Amniotic epithelial cell (primary cell): ENCODE results near the gene ST6GAL1.

ENCODE experiments used
- DNase-seq: peaks from one replicate; pipeline ENCODE4 v3.0.0-alpha.2; 2010; ENCODE audit warnings: low read depth

ST6GAL1 gene

DNA sequence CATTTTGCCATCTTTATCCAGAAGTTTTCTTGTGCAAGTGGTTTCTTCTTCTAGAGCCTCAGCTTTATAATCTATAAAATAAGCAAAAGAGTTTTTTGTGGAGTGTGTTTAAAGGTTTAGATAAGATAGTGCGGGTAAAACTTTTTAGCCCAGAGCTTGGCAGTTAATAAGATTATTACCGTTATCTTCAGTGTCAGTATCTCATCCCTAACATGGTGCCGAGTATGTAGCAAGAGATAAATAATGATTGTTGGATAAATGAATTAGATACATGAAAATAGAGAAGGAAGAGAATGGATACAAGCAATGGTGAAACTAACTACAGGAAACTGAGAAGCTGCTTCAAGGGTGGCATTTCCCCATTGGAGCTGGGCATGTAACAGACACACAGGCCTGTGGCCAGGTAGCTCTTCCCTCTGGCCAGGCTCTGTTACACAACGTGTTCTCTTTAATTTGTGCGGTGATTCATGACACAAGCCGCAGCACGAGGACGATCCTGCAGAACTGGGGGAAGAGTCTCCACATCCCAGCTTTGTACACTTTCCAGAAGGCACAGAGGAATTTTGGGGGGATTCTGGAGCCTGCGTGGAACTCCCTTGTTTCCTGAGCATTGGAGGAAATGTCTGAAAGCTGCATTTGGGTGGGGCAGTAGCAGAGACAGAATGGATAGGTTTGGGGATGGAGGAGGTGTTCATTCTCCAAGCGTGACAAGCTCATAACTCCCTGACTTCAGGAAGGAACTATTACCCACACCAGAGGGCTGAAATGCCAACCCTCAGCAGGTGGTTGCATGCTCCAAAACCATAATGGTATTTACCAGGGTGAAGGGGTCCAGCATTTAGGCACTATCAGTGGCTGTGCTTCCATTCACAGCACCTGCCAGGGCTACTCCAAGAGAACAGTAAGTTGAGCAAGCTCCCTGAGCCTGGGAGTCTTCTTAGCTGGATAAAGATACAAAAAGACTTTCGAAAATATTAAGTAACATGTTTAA lies 14.2 kb upstream of the ST6GAL1 start:
- DNase-seq = no peak

DNA sequence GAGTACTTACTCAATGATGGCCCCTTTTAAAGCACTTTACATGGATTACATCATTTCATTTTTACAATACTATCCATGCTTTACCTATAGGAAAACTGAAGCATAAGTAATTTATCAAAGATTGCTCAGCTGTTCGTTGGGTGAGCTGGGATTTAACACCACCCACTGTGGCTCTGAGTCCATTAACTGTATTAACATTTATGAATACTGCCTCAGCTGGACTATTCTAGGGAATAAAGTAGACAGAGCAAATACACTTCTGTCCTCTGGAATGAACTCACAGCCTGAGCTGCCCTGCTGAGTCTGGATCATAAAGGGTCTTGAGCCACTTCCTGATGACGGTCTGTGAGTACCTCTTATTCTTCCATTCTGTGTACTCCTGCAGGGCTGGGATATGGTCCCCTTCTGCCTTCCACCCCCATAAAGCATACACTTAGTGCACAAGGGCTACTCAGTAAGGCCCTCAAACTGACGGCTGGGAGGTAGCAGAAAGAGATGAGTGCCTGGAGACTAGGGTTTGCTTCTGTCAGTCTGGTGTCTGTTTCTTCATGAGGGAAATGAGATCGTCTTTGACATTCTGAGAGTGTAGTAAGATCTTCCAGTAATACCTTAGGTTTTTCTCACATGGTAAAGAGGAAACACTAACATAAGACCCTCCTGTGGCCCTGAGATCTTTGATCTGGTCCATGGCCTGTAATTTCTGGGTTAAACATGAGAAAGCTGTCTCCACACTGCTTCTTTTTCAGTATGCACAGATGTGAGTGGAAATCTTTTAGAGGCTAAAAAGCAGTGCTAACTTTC lies 12.6 kb upstream of the ST6GAL1 start:
- no peak for DNase-seq

DNA sequence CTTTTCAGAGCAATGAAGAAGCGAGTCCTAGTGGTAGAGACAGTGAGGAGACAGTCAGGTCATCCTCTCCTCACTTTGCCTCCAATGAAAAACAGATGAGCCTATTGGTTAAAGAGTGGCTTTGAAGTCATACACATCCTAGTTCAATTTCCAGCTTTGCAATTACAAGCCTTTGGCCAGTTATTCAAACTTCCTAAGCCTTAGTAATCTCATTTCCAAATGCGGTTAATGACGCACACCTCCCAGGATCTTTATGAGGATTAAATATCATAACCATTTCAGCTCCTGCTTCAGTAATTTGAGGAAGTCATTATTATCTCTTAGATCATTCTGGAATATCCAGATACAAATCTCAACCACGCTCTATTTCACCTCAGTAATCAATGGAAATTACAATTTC lies 10.0 kb upstream of the ST6GAL1 start:
- DNase-seq = no peak

DNA sequence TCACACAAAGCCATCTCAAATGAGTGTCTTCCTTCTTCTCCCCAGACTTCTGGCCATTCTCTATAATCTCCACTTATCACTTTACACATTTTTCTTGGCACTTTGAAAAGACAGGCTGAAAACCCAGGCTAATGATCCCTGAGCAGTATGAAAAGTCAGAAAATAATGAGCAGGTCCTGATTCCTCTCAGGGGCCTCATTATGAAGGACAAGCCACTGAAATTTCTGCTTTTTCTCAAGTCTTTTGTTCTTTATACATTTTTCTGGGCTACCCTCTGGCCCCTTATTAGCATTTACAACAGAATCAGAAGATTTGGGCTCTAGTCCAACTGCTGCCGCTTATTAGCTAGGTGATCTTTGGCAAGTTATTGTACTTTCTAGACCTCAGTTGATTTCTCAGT lies 9.5 kb upstream of the ST6GAL1 start:
- no peak for DNase-seq

DNA sequence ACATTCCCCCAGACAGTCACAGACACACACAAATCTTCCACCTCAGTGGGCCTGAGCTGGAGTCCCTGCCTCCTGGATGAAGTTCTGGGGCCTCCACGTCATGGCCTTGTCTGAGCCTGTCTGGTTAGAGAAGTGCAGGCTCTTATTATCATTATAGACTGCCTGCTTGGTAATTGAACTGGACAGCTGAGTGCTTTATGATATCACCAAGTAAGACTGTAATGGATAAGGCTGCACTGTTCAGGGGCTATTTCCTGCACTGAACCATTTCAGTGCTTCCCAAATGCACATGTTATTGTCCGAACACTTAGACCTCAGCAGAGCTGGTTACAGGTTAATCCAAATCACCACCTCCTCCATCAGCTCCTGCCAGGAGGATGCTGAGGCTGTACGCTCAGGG lies 8.7 kb upstream of the ST6GAL1 start:
- DNase-seq = no peak

DNA sequence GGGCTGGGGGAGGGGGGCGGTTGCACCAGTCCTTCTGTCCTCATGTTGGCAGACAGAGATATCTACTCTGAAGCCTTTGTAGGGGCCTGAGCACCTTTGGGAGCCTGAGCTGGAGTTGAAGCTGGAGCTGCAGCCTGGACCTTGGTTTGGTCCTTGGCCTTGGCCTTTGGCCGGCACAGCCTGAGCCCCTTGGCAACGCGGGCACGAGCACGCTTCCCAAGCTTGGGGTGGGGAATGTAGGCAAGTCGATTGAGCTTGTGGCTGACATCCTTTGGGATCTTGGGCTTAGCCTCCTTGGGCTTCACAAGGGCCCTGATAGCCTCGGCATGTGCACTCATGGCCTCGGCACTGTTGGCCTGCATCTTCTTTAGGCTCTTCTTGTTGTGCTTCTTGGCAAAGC lies 8.1 kb upstream of the ST6GAL1 start:
- DNase-seq = no peak

DNA sequence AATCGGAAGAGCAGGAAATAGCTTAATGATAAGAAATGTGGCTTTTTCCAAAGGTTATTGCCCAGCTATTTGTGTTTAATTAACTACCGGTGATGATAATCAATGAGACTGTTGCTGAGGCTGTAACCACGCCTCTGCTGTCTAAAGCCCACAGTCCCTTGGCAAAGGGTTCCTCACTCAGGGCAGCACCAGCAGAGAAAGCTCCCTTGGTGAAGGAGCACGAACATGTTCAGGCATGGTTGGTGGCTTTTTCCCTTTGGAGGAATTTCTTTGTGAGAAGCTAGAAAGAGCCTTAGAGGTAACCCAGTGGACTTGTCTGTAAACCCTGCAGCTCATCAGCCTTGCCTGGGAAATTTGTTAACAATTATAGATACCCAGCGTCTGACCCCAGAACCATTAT lies 7.5 kb upstream of the ST6GAL1 start:
- no peak for DNase-seq

DNA sequence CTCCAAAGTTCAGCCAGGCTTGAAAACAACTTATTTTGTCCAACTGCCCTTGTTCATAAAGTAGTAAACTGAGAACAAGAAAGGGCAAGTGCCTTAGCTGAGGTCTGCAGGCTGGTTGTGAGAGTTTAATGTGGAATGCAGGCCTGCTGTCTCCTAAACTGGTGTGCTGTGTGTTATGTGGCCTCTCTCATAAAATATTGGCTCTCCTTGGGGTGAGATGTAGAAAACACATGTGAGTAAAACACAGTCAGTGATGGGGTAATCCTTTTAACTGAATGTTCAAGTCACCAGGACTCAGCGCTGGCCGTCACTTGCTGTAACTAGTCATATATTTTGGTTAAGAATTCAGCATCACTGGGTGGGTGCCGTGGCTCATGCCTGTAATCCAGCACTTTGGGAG lies 7.1 kb upstream of the ST6GAL1 start:
- DNase-seq = no peak

DNA sequence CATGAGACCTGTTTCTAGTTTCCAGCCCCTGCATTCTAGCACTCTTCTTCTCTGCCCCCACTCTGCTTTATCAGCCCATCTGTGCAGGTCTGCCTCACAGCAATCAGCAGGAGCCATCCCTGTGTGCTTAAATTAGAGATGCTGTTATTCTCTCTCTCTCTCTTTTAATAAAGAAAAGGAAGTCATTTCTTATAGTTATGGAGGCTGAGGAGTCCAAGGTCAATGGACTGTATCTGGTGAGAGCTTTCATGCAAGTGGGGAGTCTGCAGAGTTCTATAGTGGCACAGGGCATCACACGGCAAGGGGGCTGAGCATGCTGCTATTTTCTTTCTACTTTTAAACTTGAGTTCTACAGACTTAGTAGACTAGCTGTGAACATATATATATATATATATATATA lies 4.5 kb upstream of the ST6GAL1 start:
- DNase-seq = no peak

DNA sequence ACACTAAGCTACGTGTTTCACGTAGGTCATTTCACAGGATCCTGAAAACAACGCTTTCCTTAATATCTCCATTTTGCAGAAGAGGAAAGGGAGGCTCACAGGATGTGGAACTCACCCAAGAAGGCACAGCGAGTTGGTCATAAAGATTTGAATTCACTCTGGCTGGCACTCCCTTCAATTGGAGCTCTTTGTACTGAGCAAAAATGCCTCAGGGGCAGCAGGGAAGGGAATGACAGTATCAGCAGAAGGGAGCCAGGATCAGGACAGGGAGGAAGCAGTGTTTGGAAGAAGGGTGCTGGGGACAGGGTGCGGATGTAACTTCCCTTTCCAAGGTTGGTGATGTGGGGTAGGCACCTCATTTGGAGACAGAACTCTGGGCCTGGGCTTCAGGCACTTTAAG lies 1.1 kb upstream of the ST6GAL1 start:
- DNase-seq = no peak

DNA sequence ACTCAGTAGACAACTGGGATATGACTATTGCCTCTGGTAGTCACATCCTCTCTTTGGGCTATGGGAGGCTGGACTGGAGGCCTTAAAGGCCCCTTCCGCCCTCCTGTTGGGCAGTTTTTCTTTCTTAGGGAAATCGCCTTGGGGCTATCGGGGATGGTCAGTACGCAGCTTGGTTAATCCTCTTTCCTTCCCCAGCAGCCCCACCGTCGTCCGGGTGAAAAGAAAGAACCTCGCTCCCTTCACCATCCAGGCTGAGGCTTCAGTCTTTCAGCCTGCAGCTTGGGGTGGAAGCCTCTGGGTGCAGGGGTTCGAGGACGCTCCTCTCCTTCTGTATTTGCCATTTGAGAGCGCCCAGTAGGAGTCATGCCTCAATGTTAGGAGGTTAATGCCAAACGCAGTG lies 641 bp upstream of the ST6GAL1 start:
- DNase-seq = no peak

DNA sequence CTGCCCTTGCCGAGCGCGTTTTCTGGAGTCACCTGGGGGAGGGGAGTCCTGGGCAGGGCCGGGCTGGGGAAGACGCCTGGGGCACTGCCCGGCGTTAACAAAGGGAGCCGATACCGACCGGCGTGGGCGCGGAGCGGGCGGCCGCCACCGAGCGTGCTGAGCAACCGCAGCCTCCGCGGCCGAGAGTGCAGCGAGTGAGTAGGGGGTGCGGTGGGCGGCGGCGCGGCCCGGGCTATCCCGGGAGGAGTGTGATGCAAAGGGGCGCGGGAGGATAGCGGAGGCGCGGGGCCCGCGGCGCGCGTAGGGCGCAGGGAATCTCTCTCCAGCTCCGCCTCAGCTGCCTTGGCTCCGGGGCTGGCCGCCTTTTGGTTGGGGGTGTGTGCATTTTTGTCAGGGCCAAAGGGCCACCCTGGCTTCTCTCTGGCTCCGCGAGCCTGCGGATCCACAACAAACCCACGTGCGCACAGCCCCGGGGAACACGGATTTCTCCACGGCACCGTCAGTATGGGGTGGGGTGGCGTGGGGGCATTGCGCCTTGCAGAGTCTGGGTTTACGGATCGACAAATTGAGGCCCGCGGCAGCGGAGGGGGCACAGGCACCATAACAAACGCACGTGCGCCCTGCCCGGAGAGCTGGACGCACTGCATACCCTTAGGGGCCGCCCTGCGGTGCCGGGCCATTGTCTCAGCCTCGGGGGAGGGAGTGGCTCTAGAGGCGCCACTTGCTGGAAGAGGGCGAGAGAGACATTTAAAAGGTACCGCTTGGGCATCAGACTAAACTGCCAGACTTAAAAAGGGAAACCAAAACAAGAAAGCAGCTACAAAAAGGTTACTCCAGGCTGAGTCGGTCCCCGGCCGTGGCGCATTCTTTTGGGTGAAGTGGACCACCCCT lies 560 bp downstream of the ST6GAL1 start:
- DNase-seq = no peak

DNA sequence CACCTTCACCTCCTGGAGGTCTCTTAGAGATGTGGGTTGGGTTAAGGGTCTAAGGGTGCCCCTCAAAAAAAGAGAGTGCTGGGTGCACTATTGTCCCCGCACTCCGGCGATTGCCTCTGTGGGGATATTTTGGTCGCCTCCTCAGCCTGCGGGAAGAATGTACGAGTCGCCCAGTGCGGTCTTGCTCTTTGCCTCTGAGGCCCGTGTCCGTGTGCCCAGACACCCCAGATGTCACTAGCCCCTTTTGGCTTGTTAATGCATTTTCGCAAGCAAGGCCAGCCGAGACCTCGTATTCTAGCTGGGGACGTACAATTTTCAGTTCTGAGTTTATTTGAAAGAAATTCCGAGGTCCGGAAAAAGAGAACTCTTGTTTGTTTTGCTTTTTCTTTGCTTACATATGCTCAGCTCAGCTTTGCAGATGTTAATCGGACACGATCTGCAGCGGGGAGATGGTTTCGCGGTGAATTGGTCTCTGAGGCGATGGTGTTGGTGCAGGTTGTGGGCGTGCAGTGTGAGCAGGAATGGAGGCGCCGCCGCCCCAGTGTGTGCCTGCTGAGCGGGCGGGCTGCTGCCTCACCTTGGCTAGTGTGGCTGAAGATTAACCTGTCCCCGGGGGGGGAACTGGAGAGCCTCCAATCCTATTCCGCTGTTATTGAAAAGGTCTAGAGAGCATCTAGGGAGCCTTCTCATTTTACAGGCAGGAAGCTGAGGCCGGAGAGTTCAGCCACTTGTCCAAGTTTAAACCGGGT lies 1.4 kb downstream of the ST6GAL1 start:
- no peak for DNase-seq

DNA sequence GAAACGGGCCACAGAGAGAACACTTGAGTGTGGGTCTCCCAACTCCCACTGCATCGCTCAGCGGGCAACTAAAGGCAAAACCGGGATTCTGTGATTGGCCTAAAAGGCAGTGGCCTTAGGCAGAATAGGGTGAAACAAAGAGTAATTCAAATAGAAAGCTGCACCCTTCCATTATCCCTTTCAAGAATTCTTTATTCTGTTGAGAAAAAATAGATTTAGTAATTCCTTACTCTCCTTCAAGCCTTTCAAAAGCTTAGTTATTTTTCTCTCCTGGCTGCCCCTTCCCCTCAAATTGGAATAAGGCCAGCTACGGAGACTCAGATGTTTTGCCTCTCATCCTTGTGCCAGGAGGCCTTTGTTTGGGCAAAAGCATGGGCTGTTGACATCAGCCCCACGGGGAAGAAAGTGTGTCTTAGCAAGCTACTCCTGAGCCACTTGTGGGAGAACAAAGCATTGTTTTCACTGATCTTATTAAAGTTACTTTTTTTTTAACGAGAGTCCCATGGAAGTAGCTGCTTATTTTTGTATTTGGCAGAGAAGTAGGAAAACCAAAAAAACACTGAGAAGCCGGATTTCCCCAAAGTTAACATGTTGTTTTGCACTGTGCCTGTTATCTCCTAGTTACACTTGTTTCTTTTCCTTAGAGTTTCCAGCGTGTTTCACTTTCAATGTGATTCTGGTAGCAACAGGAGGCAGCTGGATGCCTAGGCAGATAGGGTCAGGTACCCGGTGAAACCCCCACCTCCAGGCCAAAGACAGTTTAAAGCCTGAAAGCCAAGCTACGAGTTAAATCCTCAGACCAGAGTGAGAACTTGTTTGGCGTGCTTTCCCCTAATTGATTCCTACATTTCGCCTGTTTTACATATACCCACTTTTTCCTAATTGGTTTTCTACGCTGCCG lies 2.2 kb downstream of the ST6GAL1 start:
- no peak for DNase-seq

DNA sequence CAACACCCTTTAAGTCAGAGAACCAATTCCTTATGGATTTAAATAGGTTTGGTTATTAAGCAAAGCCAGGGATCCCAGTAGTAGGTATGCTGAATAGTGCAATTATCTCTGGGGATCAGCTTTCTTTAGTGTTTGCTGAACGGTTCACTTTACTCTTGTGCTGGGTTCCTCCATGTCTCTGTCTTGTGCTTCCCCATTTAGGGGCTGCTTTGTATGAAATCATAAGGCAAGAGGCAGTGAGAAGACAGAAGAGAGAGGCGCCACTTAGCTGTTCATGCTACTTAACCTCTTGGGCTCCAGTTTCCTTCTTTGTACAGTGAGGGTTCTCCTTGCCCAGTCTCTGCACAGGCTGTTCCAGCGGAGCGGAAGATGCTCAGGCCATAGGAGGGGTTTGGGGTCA lies 3.5 kb downstream of the ST6GAL1 start:
- no peak for DNase-seq

DNA sequence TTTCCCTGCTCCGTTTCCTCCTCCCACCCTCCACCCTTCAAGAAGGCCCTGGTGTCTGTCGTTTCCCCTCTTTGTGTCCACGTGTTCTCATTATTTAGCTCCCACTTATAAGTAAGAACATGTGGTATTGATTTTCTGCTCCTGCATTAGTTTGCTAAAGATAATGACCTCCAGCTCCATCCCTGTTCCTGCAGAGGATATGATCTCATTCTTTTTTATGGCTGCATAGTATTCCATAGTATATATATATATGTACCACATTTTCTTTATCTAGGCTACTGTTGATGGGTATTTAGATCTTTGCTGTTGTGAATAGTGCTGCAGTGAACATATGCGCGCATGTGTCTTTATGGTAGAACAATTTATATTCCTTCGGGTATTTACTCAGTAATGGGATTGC lies 4.8 kb downstream of the ST6GAL1 start:
- DNase-seq = no peak

DNA sequence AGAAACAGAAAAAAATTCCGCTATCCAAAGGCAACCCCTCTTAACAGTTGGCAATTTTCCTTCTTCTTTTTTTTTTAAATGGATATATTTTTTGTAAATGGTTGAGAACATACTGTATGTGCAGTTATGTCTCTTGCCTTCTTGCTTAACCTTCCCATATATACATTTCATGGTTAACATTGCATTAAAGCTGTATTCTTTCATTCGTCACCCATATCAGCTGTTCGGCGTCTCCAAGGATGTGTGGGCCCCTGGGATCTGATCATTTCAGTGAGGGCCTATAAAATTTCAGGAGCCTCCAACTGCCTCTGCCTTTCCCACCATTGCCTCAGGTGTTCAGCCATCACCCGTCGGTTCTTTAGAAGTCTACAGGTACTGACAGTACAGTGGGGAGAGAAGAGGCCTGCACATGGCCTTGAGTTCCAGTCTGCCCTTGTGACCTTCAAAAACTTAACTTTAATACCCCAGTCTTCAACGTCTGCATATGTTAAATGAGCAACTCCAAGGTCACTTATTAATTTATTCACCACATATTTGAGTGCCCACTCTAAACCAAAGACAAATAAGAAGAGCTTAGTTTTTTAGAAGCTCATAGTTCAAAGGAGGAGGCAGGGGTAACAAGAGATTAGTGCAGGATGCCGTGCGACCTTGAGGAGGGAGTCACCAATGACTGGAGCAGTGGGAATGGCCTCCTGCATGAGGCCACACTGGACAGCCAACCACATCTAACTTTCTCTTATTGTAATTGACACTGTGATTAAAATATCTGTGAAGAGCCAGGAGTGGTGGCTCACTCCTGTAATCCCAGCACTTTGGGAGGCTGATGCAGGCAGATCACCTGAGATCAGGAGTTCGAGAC lies 6.9 kb downstream of the ST6GAL1 start:
- no peak for DNase-seq

DNA sequence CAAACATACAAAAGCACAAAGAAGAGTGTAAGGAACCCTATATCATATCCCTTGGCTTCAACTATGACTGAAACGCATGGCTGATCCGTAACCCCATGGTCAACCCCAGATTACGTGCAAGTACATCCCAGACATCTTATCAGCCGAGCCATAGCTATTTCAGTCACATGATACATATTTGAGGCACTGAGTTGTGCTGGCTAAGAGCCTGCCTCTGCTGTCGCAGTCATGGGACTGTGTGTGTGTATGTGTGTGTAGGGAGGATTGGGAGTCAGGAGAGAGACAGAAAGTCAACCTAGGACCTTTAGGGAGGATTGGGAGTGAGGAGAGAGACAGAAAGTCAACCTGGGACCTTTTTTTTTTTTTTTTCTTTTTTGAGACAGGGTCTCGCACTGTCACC lies 8.4 kb downstream of the ST6GAL1 start:
- DNase-seq = peak; percentile 78

DNA sequence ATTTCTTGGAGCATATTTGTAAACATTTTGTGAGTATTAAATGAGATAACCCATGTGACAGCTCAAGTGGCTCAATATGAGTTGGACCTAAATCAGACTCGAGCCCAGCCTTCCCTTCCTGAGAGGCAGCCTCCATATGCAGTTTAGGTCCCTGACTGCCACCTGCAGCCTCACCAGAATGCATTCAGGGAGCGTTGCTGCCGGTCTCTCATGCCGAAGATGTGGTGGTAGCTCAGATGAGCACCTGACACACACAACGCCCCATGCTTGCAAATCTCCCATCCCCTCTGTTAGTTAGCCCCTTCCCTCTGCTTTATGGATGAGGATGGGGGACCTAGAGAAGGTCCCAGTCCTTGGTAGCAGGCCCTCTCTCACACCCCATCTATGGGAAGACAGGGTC lies 9.2 kb downstream of the ST6GAL1 start:
- no peak for DNase-seq
